Measurements from ENCODE around the gene FAM20A.

GRCh38 chr17:68603027-68603426 is 1.9 kb upstream of the FAM20A start:
- TF ChIP-seq BCL6 (CRISPR knock-in tag; IDR thresholded peaks at IDR 0.05) = no peak
- TF ChIP-seq CTCF (IDR thresholded peaks at IDR 0.05 in 2 of 3, conservative IDR thresholded peaks at IDR 0.05 in 1 of 3; ENCODE audit: insufficient read depth in 2 of 3, low read depth in 1 of 3, low read length in 3 of 3) = no peak
- TF ChIP-seq HNRNPK (IDR thresholded peaks at IDR 0.05; ENCODE audit: low read depth, low read length, poor library complexity, severe bottlenecking) = no peak
- no peak for TF ChIP-seq ZNF551 (CRISPR knock-in tag; IDR thresholded peaks at IDR 0.05)
- no peak for TF ChIP-seq ATF3 (IDR thresholded peaks at IDR 0.05)
- TF ChIP-seq ATF3 (CRISPR knock-in tag; conservative IDR thresholded peaks at IDR 0.05) = no peak

All from K562 (cell line).